Subcutaneous adipose tissue (tissue), 4 donors: ENCODE measurements around the gene UCHL5. TPM values are rescaled to one million over a fixed set of nuclear protein-coding genes. Genes with fewer than 3 reads are reported as not detected.

Experiments
- total RNA-seq, 4 donors: library from RNA; depleted of rRNA; stranded (reverse); fragments of >200 nt; gene quantifications; one replicate each; pipeline ENCODE4 v1.1.0, GENCODE V29; 2016
- TF ChIP-seq, protein P1 (sequence below): fragments of 450-650 bp; IDR thresholded peaks from one replicate; pipeline ENCODE4 v1.5.1; 2016; ENCODE audit warnings: low read depth, mild to moderate bottlenecking, control low read depth, antibody characterized with exemption, moderate library complexity

The UCHL5 gene
- total RNA-seq, 4 donors from 2014 or later: 29.2 to 42.6 (median 34.0) TPM

DNA sequence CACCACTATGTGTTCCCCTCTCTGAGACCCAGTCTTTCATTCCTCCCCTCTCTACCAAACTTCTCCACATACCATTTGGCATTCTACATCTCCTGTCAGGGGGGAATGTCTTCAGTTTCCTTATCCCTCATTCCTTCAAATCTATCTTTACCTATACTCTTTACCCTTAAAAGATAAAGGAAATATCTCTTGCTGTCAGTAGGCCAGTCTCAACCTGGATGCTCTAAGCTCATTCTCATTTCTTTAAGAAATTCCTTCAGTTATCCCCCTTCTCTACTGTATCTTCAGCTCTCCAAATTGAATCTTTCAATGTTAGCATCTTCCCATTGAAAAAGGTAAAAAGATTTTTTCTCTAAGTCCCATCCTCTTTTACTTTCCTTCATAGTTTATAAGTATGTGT lies 6.8 kb upstream of the UCHL5 start:
- TF ChIP-seq, protein P1, sequence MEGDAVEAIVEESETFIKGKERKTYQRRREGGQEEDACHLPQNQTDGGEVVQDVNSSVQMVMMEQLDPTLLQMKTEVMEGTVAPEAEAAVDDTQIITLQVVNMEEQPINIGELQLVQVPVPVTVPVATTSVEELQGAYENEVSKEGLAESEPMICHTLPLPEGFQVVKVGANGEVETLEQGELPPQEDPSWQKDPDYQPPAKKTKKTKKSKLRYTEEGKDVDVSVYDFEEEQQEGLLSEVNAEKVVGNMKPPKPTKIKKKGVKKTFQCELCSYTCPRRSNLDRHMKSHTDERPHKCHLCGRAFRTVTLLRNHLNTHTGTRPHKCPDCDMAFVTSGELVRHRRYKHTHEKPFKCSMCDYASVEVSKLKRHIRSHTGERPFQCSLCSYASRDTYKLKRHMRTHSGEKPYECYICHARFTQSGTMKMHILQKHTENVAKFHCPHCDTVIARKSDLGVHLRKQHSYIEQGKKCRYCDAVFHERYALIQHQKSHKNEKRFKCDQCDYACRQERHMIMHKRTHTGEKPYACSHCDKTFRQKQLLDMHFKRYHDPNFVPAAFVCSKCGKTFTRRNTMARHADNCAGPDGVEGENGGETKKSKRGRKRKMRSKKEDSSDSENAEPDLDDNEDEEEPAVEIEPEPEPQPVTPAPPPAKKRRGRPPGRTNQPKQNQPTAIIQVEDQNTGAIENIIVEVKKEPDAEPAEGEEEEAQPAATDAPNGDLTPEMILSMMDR: no peak

DNA sequence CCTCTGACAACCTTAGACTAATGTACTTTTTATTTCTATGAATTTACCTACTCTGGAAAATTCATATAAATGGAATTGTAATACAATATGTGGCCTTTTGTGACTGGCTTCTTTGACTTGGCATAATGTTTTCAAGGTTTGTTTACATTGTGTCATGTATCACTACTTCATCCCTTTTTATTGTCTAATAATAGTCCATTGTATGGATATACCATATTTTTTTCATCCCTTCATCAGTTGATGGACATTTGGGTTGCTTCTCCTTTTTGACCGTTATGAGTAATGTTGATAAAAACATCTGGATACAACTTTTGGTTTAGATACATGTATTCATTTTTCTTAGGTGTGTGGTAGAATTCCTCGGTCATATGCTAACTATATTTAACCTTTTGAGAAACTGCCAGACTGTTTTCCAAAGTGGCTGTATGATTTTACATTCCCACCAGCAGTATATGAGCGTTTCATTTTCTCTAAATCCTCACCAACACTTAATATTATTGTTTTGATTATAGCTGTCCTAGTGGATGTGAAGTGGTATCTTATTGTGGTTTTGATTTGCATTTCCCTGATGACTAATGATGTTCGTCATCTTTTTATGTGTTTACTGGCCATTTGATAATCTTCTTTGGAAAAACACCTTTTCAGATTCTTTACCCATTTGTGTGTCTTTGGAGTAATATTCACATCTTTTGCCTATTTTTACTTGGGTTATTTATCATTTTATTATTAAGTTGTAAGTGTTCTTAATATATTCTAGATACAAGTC lies 3.7 kb upstream of the UCHL5 start:
- TF ChIP-seq, protein P1: no peak

DNA sequence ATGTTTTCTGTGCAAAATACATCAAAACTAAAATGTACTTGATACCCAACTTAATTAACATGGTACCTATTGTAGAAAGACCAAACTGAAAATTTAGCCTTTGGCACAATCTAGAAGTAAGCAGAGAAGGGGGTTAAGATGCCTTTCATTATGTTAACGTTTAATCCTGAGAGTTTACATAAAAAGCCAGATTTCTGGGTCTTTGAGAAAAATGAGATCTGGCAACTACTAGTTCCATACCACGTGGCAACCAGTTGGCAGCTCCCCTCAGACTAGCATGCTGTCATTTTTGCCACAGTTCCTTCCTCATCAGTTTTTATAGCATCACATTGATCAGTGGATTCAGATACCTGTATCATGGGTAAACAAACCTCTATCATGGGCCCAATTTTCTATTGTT lies 1.8 kb upstream of the UCHL5 start:
- TF ChIP-seq, protein P1: no peak

DNA sequence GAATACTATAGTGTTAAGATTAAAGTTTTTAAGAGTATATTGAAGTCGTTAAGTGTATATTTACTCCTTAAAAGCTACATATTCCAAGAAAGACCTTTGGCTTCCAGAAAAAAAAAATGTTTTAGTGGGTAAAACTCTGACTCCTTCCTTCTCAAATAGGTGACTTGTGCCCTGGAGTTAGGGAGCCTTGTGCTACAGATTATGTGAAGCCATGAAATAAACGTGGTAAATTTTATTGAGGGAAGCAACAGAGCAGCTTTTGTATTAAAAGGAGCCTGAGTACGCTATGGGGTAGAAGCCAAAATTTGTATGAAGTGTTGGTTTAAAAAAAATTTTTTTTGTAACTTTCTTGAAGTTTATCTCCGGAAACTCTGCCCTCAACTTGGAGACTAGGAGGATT lies 1.2 kb upstream of the UCHL5 start:
- TF ChIP-seq, protein P1: no peak

DNA sequence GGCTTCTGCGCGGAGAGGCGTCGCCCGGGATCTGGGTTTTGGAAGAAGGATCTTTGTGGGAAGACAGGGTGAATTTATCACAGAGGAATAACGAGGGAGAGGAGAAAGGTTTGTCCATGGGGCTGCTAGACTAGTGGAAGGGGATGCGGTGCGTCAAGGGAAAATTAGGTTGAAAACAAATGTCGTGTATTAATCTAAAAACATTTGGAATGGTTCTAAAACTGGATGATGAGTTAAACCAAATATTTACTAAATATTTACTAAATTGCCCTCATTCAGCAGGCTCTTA lies 899 bp upstream of the UCHL5 start:
- TF ChIP-seq, protein P1: no peak

DNA sequence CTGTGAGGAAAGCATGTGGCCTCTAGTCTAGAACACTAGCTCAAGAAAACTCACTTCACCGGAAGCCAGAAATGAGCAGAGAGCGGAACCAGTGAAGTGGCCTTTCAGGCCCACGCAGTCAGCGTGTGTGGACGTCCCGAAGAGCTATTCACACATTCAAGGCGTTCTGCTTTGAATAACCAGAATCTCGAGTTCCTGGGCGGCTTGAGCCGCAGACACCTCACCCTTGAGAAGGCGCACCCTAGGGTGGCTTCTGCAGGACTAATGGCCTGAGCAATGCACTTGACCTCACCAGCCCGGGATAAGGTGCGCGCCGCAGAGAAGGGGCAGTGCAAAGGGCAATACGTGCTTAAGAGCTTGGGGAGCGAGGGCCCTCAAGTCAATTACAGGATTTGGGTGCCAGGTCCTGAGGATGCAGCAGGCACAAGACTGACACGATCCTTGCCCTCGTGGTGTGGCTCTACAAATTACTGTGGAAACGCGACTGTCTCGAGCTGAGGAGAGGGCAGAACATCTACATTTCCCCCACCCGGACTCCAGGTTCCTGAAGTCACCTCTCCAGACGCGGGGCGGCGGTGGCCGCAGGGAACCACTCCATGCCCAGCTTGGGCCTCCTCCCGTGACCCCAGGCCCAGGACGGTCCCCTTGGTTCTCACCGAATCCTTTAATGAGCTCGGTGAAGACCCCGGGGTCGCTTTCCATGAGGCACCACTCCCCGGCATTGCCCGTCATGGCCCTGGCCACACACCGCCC lies 455 bp downstream of the UCHL5 start:
- TF ChIP-seq, protein P1: no peak

DNA sequence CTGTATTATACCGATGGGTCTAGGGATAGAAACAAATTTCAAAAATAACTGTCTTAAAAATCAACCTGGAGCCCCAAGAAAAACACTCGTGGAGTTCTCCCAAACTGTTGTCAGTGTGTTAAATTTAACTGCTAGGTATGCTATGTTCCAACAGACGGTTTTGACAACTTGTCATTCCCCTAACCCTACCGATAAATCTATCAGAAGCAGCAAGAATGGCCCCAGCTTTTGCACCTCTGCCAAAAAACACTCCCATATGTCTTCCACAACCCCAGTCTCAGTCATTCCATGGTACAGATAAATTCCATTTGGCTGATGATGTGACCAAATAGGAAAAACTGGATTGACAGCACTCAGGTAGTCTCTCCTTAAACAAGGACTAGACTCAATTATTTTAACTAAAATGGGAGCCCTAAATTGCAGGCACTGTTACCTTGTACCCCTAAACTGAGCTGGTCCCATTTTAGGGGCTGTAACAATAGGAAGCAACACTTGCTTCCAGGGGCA lies 4.9 kb downstream of the UCHL5 start:
- TF ChIP-seq, protein P1: no peak
